ENCODE data around the gene C4orf33.
"Not testable (repeated sequence)": the region's sequence is repeated elsewhere in the genome, so short reads cannot be mapped to it uniquely, and the experiment has no call there.

Gene C4orf33

GRCh38 chr4:129095811-129096454, at the start of gene C4orf33:
Gene C4orf33, plus strand, starts transcription at chr4:129096152. Its CDS starts 6,459 bp downstream, at chr4:129102611.
- peak; percentile 11 for DNase-seq

GRCh38 chr4:129059028-129059427, 36.9 kb upstream of the C4orf33 start:
- no peak for DNase-seq

- no peak for DNase-seq
These were observed 33.4 kb upstream of the C4orf33 start for GRCh38 chr4:129062580-129062979.

GRCh38 chr4:129063640-129064039, 32.3 kb upstream of the C4orf33 start:
- DNase-seq: no peak

GRCh38 chr4:129064717-129065116, 31.2 kb upstream of the C4orf33 start:
- DNase-seq: no peak

GRCh38 chr4:129069537-129069936, 26.4 kb upstream of the C4orf33 start:
- not testable (repeated sequence) for DNase-seq

GRCh38 chr4:129077326-129077725, 18.6 kb upstream of the C4orf33 start:
- DNase-seq: no peak

- no peak for DNase-seq
These were observed 15.8 kb upstream of the C4orf33 start for GRCh38 chr4:129080129-129080528.

GRCh38 chr4:129082302-129082701, 13.7 kb upstream of the C4orf33 start:
- no peak for DNase-seq

- DNase-seq: no peak
These were observed 10.5 kb upstream of the C4orf33 start for GRCh38 chr4:129085472-129085871.

- DNase-seq: no peak
These were observed 8.4 kb upstream of the C4orf33 start for GRCh38 chr4:129087516-129087915.

GRCh38 chr4:129092631-129093190, 3.2 kb upstream of the C4orf33 start:
- no peak for DNase-seq

- peak; percentile 85 for DNase-seq
These were observed 2.6 kb upstream of the C4orf33 start, which contains the start of gene SCLT1 for GRCh38 chr4:129093191-129093920. Gene SCLT1, minus strand, starts transcription at chr4:129093539. Its CDS starts 436 bp downstream, at chr4:129093103.

GRCh38 chr4:129094347-129094746, 1.6 kb upstream of the C4orf33 start:
- DNase-seq: no peak

- no peak for DNase-seq
These were observed 2.6 kb downstream of the C4orf33 start for GRCh38 chr4:129098531-129099001.

- DNase-seq: no peak
These were observed 14.2 kb downstream of the C4orf33 start for GRCh38 chr4:129109965-129110824.

- no peak for DNase-seq
These were observed 15.0 kb downstream of the C4orf33 start for GRCh38 chr4:129110931-129111330.

GRCh38 chr4:129111919-129112318, 16.0 kb downstream of the C4orf33 start:
- DNase-seq: no peak

GRCh38 chr4:129113434-129113833, 17.5 kb downstream of the C4orf33 start:
- no peak for DNase-seq

GRCh38 chr4:129113919-129114318, 18.0 kb downstream of the C4orf33 start:
- no peak for DNase-seq

- DNase-seq: no peak
These were observed 21.8 kb downstream of the C4orf33 start for GRCh38 chr4:129117705-129118104.

- DNase-seq: not testable (repeated sequence)
These were observed 30.7 kb downstream of the C4orf33 start for GRCh38 chr4:129126614-129127013.

- no peak for DNase-seq
These were observed 33.2 kb downstream of the C4orf33 start for GRCh38 chr4:129129143-129129542.
